H1 (cell line): Measurements from ENCODE around the gene RAB38. TPM values are rescaled to one million over a fixed set of nuclear protein-coding genes. Genes with fewer than 3 reads are reported as not detected.

Source experiments
- CTCF ChIA-PET: fragments of 300-600 bp; sonication (Branson Sonifier 250); formaldehyde crosslinking; loops from one replicate; lab custom pipeline; 2021; ENCODE audit not compliant: partially characterized antibody; lab: Charles Lee
- POLR2A ChIA-PET: fragments of 300-600 bp; sonication (Branson Sonifier 250); formaldehyde crosslinking; loops from one replicate; lab custom pipeline; 2021; ENCODE audit warnings: inconsistent platforms; ENCODE audit not compliant: partially characterized antibody; lab: Charles Lee
- DNase-seq, 2 experiments: peaks; one replicate each; pipeline versions ENCODE4 v3.0.0 to v3.0.0-alpha.2; 2010 to 2022; ENCODE audit warnings: low spot score in 2 of 2, low read depth in 1 of 2, mixed read lengths in 1 of 2
- FAIRE-seq: peaks from 2 replicates; lab custom pipeline; 2011; peaks lifted over from hg19 to GRCh38; lab: Jason Lieb, UNC
- H2AFZ ChIP-seq: 2 replicates; pipeline ENCODE4 v1.8.1; 2012; ENCODE audit warnings: low read length, inconsistent platforms
- H2AK5ac ChIP-seq: 2 replicates; pipeline ENCODE4 v1.6.1; 2013; ENCODE audit warnings: low read depth, low read length
- H2BK120ac ChIP-seq: replicated peaks from 2 replicates; pipeline ENCODE3; 2013; ENCODE audit warnings: low read depth, low read length, inconsistent platforms
- H2BK12ac ChIP-seq: 2 replicates; pipeline ENCODE4 v1.6.1; 2013; ENCODE audit warnings: low read depth, low read length
- H2BK15ac ChIP-seq: 2 replicates; pipeline ENCODE4 v1.6.1; 2013; ENCODE audit warnings: low read length
- H2BK20ac ChIP-seq: 2 replicates; pipeline ENCODE4 v1.6.1; 2013; ENCODE audit warnings: low read length
- H2BK5ac ChIP-seq: 2 replicates; pipeline ENCODE4 v1.6.1; 2013; ENCODE audit warnings: low read depth, low read length
- H3K14ac ChIP-seq: 2 replicates; pipeline ENCODE4 v1.6.1; 2013; ENCODE audit warnings: inconsistent platforms; ENCODE audit not compliant: insufficient read length
- H3K18ac ChIP-seq: 2 replicates; pipeline ENCODE4 v1.6.1; 2013; ENCODE audit warnings: low read length; ENCODE audit errors: extremely low read depth
- H3K23ac ChIP-seq: 2 replicates; pipeline ENCODE4 v1.6.1; 2013; ENCODE audit warnings: inconsistent platforms; ENCODE audit not compliant: insufficient read length
- H3K23me2 ChIP-seq: 2 replicates; pipeline ENCODE4 v1.6.1; 2013; ENCODE audit warnings: low read depth, low read length
- H3K27ac ChIP-seq: 2 replicates; pipeline ENCODE4 v1.6.1; 2011; ENCODE audit warnings: low read depth, low read length, inconsistent platforms
- H3K27me3 ChIP-seq, 4 experiments: replicated peaks in 1 of 4; 1 replicate in 1 of 4; 2 replicates in 3 of 4; pipeline versions ENCODE4 v1.6.1 to v1.8.1; 2011 to 2013; ENCODE audit warnings: low read length in 3 of 4, mild to moderate bottlenecking in 3 of 4, inconsistent platforms in 2 of 4, mixed read lengths in 2 of 4, moderate library complexity in 1 of 4; ENCODE audit not compliant: control insufficient read depth in 3 of 4, insufficient read depth in 3 of 4; ENCODE audit errors: extremely low read depth in 1 of 4
- H3K36me3 ChIP-seq, 4 experiments: 2 replicates each; pipeline versions ENCODE4 v1.6.1 to v1.8.1; 2011 to 2013; ENCODE audit warnings: mild to moderate bottlenecking in 4 of 4, low read length in 3 of 4, moderate library complexity in 2 of 4, control low read depth in 1 of 4, inconsistent platforms in 1 of 4; ENCODE audit not compliant: insufficient read depth in 4 of 4, control insufficient read depth in 2 of 4
- H3K4ac ChIP-seq: replicated peaks from 2 replicates; pipeline ENCODE3; 2013; ENCODE audit warnings: low read length, low read depth, mixed read lengths, inconsistent platforms; ENCODE audit not compliant: insufficient read length
- H3K4me1 ChIP-seq, 4 experiments: replicated peaks in 1 of 4; 1 replicate in 1 of 4; 2 replicates in 3 of 4; pipeline versions ENCODE4 v1.6.1 to v1.8.1; 2011 to 2013; ENCODE audit warnings: low read length in 3 of 4, inconsistent platforms in 2 of 4, mixed read lengths in 1 of 4; ENCODE audit not compliant: insufficient read depth in 4 of 4, control insufficient read depth in 3 of 4
- H3K4me2 ChIP-seq, 2 experiments: 2 replicates each; pipeline versions ENCODE4 v1.6.1 to v1.8.1; 2011 to 2013; ENCODE audit warnings: low read depth in 2 of 2, low read length in 2 of 2, control low read depth in 1 of 2, inconsistent platforms in 1 of 2, mild to moderate bottlenecking in 1 of 2; ENCODE audit not compliant: insufficient read depth in 1 of 2
- H3K4me3 ChIP-seq, 4 experiments: fragments of 200-600, 300-600 bp in 1 of 4; sonication (generic), shearing (Covaris generic), sonication (Bioruptor Twin) in 1 of 4; 2 replicates each; pipeline versions ENCODE4 v1.5.1 to v1.8.1; 2011 to 2016; ENCODE audit warnings: low read length in 4 of 4, low read depth in 3 of 4, control low read depth in 2 of 4, inconsistent platforms in 2 of 4, mild to moderate bottlenecking in 2 of 4, mixed read lengths in 1 of 4, moderate library complexity in 1 of 4; ENCODE audit not compliant: insufficient read depth in 2 of 4; ENCODE audit errors: extremely low read depth in 1 of 4
- H3K56ac ChIP-seq: replicated peaks from 2 replicates; pipeline ENCODE3; 2013; ENCODE audit warnings: low read depth, mild to moderate bottlenecking, mixed read lengths, low read length, inconsistent platforms; ENCODE audit not compliant: insufficient read length
- H3K79me1 ChIP-seq: 2 replicates; pipeline ENCODE4 v1.6.1; 2013; ENCODE audit warnings: low read depth, low read length, control low read depth
- H3K79me2 ChIP-seq, 2 experiments: 2 replicates each; pipeline versions ENCODE4 v1.6.1 to v1.8.1; 2012 to 2013; ENCODE audit warnings: low read length in 2 of 2, mild to moderate bottlenecking in 2 of 2, inconsistent platforms in 1 of 2; ENCODE audit not compliant: insufficient read depth in 2 of 2, control insufficient read depth in 1 of 2
- H3K9ac ChIP-seq, 4 experiments: replicated peaks in 1 of 4; 1 replicate in 1 of 4; 2 replicates in 3 of 4; pipeline versions ENCODE4 v1.6.1 to v1.8.1; 2011 to 2013; ENCODE audit warnings: low read depth in 3 of 4, low read length in 3 of 4, control low read depth in 2 of 4, mild to moderate bottlenecking in 2 of 4, moderate library complexity in 2 of 4, inconsistent platforms in 1 of 4; ENCODE audit errors: extremely low read depth in 1 of 4
- H3K9me3 ChIP-seq, 2 experiments: 2 replicates each; pipeline versions ENCODE4 v1.6.1 to v1.8.1; 2012 to 2013; ENCODE audit warnings: mild to moderate bottlenecking in 2 of 2, moderate library complexity in 2 of 2, control low read depth in 1 of 2, inconsistent platforms in 1 of 2, low read depth in 1 of 2, low read length in 1 of 2, mixed read lengths in 1 of 2; ENCODE audit not compliant: insufficient read depth in 2 of 2
- H4K20me1 ChIP-seq, 2 experiments: replicated peaks in 1 of 2; 2 replicates each; pipeline versions ENCODE3 to v1.8.1; 2011 to 2013; ENCODE audit warnings: inconsistent platforms in 2 of 2, low read length in 2 of 2, mild to moderate bottlenecking in 1 of 2; ENCODE audit not compliant: insufficient read depth in 2 of 2, control insufficient read depth in 1 of 2
- H4K5ac ChIP-seq: 2 replicates; pipeline ENCODE4 v1.6.1; 2013; ENCODE audit warnings: low read length, low read depth, mixed read lengths, inconsistent platforms; ENCODE audit not compliant: insufficient read length
- H4K8ac ChIP-seq: 2 replicates; pipeline ENCODE4 v1.8.0; 2013; ENCODE audit warnings: mild to moderate bottlenecking, moderate library complexity, low read length, inconsistent platforms; ENCODE audit not compliant: insufficient read depth; ENCODE audit errors: extremely low read depth
- H4K91ac ChIP-seq: replicated peaks from 2 replicates; pipeline ENCODE3; 2013; ENCODE audit warnings: low read length, mixed read lengths, inconsistent platforms; ENCODE audit not compliant: insufficient read length
- CREB1 ChIP-seq: IDR thresholded peaks from 2 replicates; pipeline ENCODE4 v1.6.1; 2012; ENCODE audit warnings: inconsistent platforms
- CTBP2 ChIP-seq: IDR thresholded peaks from 2 replicates; pipeline ENCODE4 v1.7.0; 2011; ENCODE audit warnings: borderline replicate concordance, mild to moderate bottlenecking, moderate library complexity, mixed read lengths, low read length; ENCODE audit not compliant: insufficient read depth, insufficient read length
- HDAC6 ChIP-seq: IDR thresholded peaks from one replicate; pipeline ENCODE4 v1.7.1; 2012; ENCODE audit warnings: low read depth, mild to moderate bottlenecking, inconsistent platforms, low read length, moderate library complexity
- KDM4A ChIP-seq: IDR thresholded peaks from one replicate; pipeline ENCODE4 v1.7.1; 2012; ENCODE audit warnings: low read depth, mild to moderate bottlenecking, moderate library complexity, low read length, inconsistent platforms; ENCODE audit not compliant: severe bottlenecking
- RBBP5 ChIP-seq: IDR thresholded peaks from 2 replicates; pipeline ENCODE4 v1.7.1; 2012; ENCODE audit warnings: low read depth, mild to moderate bottlenecking, inconsistent platforms, low read length, moderate library complexity, borderline replicate concordance
- SP4 ChIP-seq: IDR thresholded peaks from 2 replicates; pipeline ENCODE4 v1.6.1; 2012; ENCODE audit warnings: low read length, inconsistent platforms
- WGBS, 2 experiments: shearing (Covaris generic) in 1 of 2; methylation state at CpG; one replicate each; pipeline versions ENCODE4 v1.1.6 to v1.1.7; 2013 to 2015; ENCODE audit warnings: low lambda C conversion rate in 2 of 2, mixed read lengths in 2 of 2, inconsistent platforms in 1 of 2, low coverage in 1 of 2, missing lambda C conversion rate in 1 of 2; ENCODE audit not compliant: insufficient replicate concordance in 2 of 2, insufficient coverage in 1 of 2, insufficient read length in 1 of 2; ENCODE audit errors: extremely low coverage in 1 of 2, missing lambda C conversion rate in 1 of 2; 5-methylcytosine and 5-hydroxymethylcytosine counted together
- polyA plus RNA-seq, 7 experiments: library from polyadenylated mRNA; depleted of rRNA in 3 of 7; stranded (reverse) in 5 of 7; unstranded in 2 of 7; fragments of >200 nt in 5 of 7; fragments of 200-250 nt in 2 of 7; gene quantifications; 1 replicate in 5 of 7; 2 replicates in 1 of 7; 4 replicates in 1 of 7; pipeline versions ENCODE4 v1.2.1 to v1.2.3, GENCODE V29; 2011 to 2013; ENCODE audit warnings: missing spikeins in 2 of 7, mixed read lengths in 2 of 7
- total RNA-seq: library from RNA; stranded (reverse); fragmentation: NEBNext Ultra II Directional; extraction: Animal tissue kit (Norgen Biotek cat#: 25700); gene quantifications from 2 replicates; pipeline ENCODE4 v1.2.1, GENCODE V29; 2021

RAB38 gene
- total and polyA plus RNA-seq, 2 of the 8 experiments (the other 6 are each of a cell fraction or from before 2014, with no cell fraction given): 15.4 to 16.5 TPM

DNA sequence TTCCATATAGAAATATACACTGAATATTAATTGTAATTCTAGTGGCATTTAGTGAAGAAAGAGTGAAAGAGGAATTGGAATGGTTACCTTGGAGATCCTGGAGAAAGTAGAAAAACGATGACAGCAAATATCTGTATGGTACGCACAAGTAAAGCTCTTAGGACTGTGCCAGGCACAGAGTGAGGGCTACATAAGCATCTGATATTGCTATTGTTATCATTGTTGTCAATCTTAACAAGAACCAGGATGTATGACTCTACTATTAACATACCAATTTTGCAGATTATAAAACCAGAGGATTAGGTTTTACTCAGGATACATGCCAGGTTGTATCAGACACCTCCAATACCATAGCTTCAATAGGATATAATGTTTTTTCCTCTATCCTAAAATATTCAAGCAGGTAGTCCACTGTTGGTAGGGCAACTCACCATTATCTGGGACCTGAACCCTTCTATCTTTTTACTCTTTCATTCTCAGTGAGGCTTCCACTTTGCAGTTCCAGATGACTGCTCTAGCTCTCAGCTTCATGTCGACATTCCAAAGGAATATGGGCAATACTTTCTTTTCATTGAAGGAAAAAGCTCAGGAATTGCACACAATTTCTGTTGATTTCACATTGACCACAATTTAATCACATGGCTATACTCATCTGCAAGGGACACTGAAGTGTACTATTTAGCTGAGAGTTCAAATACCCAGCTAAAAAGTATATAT is 73.2 kb downstream of the RAB38 start:
- Histone ChIP-seq H3K4me1 (peaks cover 0 to 5% (median 0%) of the 10 kb centered on the region in 4 experiments; a peak in 2 of 7 replicates), H2BK15ac (no peak overlapping the region), H2BK20ac (no peak overlapping the region), H2AK5ac (no peak overlapping the region), H3K9ac (no peak overlapping the region), H2BK120ac (no peak overlapping the region), H3K23me2 (no peaks in the 10 kb centered on the region), H3K4me3 (no peak overlapping the region)
- 81% methylated on average over 3 of the region's 3 CpGs; no CpG with 5 or more reads in 1 of the 2 experiments for WGBS, 2 experiments
- CTCF ChIA-PET: interaction anchor here (0.7 to 2.9 kb wide), 9 partner anchors 31 to 451 kb away, joined by 3 to 23 read pairs (median 4); no protein-coding TSS in a partner anchor
- DNase-seq: no peak
- TF ChIP-seq RBBP5 (no peak), KDM4A (no peak), CTBP2 (no peak), HDAC6 (no peak), CREB1 (no peak), SP4 (no peak)
- TF ChIP-seq, all 59 proteins: peak for 0
- no peak for FAIRE-seq
- no peak overlapping the region for H2AFZ ChIP-seq
- no peak overlapping the region for H2BK5ac ChIP-seq
- H3K79me2 ChIP-seq: no peaks in the 10 kb centered on the region
- no peaks in the 10 kb centered on the region for H3K79me1 ChIP-seq
- H4K91ac ChIP-seq: no peak overlapping the region
- H2BK12ac ChIP-seq: no peak overlapping the region
- no peak overlapping the region for H3K4me2 ChIP-seq
- no peaks in the 10 kb centered on the region for H3K36me3 ChIP-seq
- POLR2A ChIA-PET: interaction anchor here (1.1 to 1.3 kb wide), 3 partner anchors 216 to 450 kb away, joined by 3 to 4 read pairs (median 3); no protein-coding TSS in a partner anchor
- no peak overlapping the region for H3K56ac ChIP-seq
- H3K4ac ChIP-seq: no peak overlapping the region
- no peaks in the 10 kb centered on the region for H3K27me3 ChIP-seq
- H3K9me3 ChIP-seq: no peaks in the 10 kb centered on the region
- H4K20me1 ChIP-seq: no peaks in the 10 kb centered on the region
- H3K27ac ChIP-seq: no peak overlapping the region
- H3K14ac ChIP-seq: no peak overlapping the region
- no peak overlapping the region for H3K23ac ChIP-seq
- H4K5ac ChIP-seq: no peak overlapping the region
- H3K18ac ChIP-seq: no peak overlapping the region
- no peak overlapping the region for H4K8ac ChIP-seq
